ENCODE data around the gene PPP1R11.

- TF ChIP-seq CTCF (IDR thresholded peaks at IDR 0.05), result peak in 2 of 3 experiments; percentile 11 to 30
- no peak for TF ChIP-seq POLR2A (IDR thresholded peaks at IDR 0.05; ENCODE audit: low read depth)
Measured at GRCh38 chr6:30037182-30037788, 29.7 kb upstream of the PPP1R11 start.

Measured in esophagus muscularis mucosa (tissue), 3 donors.